ENCODE results near the gene TMEM130. TPM values are rescaled to one million over a fixed set of nuclear protein-coding genes. Genes with fewer than 3 reads are reported as not detected.

Gene TMEM130
- total RNA-seq, 1 experiment from 2014 or later = 2.1 TPM

- Histone ChIP-seq H3F3A (ENCODE audit: insufficient read depth, low read depth) (no peaks in the 10 kb centered on the region), H3K4me3 (no peak overlapping the region), H2AFZ (no peak overlapping the region), H3K4me2 (no peak overlapping the region), H3K79me2 (ENCODE audit: low read depth) (no peaks in the 10 kb centered on the region), H3K27ac (no peak overlapping the region), H3K36me3 (ENCODE audit: low read depth) (peaks cover 31% of the 10 kb centered on the region), H3K4me1 (replicated peaks; ENCODE audit: insufficient read depth) (no peaks in the 10 kb centered on the region), H3K9me2 (ENCODE audit: insufficient read depth) (no peaks in the 10 kb centered on the region), H3K9me3 (ENCODE audit: insufficient read depth, low read depth) (no peaks in the 10 kb centered on the region), H4K20me1 (ENCODE audit: insufficient read depth) (no peaks in the 10 kb centered on the region; the same call in 1 of the 2 replicates), H3K27me3 (ENCODE audit: insufficient read depth, low read depth) (no peaks in the 10 kb centered on the region)
- BruUV-seq (replicated peaks) = no TSS peak
- no peak for DNase-seq
- POLR2A ChIA-PET (ENCODE audit: unreplicated experiment) = no interaction called here
- CTCF ChIA-PET = no interaction called here
- TF ChIP-seq EZH2 (IDR thresholded peaks at IDR 0.05; ENCODE audit: low read depth) (no peak), CTCF (conservative IDR thresholded peaks at IDR 0.05) (no peak)
- intact Hi-C loops (cut with micrococcal nuclease; ENCODE audit: unreplicated experiment) = no loop called here
Measured at GRCh38 chr7:98909487-98909886, 39.7 kb upstream of the TMEM130 start.

GRCh38 chr7:98908585-98908984, 38.8 kb upstream of the TMEM130 start:
- Histone ChIP-seq H2AFZ (no peak overlapping the region), H3K9me3 (ENCODE audit: insufficient read depth, low read depth) (no peaks in the 10 kb centered on the region), H3K27ac (no peak overlapping the region), H3K4me1 (replicated peaks; ENCODE audit: insufficient read depth) (no peaks in the 10 kb centered on the region), H3K27me3 (ENCODE audit: insufficient read depth, low read depth) (no peaks in the 10 kb centered on the region), H4K20me1 (ENCODE audit: insufficient read depth) (no peaks in the 10 kb centered on the region; the same call in 1 of the 2 replicates), H3F3A (ENCODE audit: insufficient read depth, low read depth) (no peaks in the 10 kb centered on the region), H3K4me2 (no peak overlapping the region), H3K4me3 (no peak overlapping the region), H3K9me2 (ENCODE audit: insufficient read depth) (no peaks in the 10 kb centered on the region), H3K79me2 (ENCODE audit: low read depth) (no peaks in the 10 kb centered on the region), H3K36me3 (ENCODE audit: low read depth) (peaks cover 30% of the 10 kb centered on the region)
- ChIA-PET POLR2A (ENCODE audit: unreplicated experiment) (no interaction called here), CTCF (no interaction called here)
- no peak for TF ChIP-seq CTCF (conservative IDR thresholded peaks at IDR 0.05)
- intact Hi-C loops (cut with micrococcal nuclease; ENCODE audit: unreplicated experiment) = no loop called here
- DNase-seq = no peak
- no TSS peak for BruUV-seq (replicated peaks)

GRCh38 chr7:98907570-98907969, 37.8 kb upstream of the TMEM130 start:
- intact Hi-C loops (cut with micrococcal nuclease; ENCODE audit: unreplicated experiment) = no loop called here
- no peaks in the 10 kb centered on the region; the same call in 1 of the 2 replicates for H4K20me1 ChIP-seq (ENCODE audit: insufficient read depth)
- no peaks in the 10 kb centered on the region for H3K4me1 ChIP-seq (replicated peaks; ENCODE audit: insufficient read depth)
- H3K4me3 ChIP-seq = no peak overlapping the region
- no peak for TF ChIP-seq CTCF (conservative IDR thresholded peaks at IDR 0.05)
- TF ChIP-seq EZH2 (IDR thresholded peaks at IDR 0.05; ENCODE audit: low read depth) = no peak
- no peak overlapping the region for H3K4me2 ChIP-seq
- BruUV-seq (replicated peaks) = no TSS peak
- no peak overlapping the region for H2AFZ ChIP-seq
- POLR2A ChIA-PET (ENCODE audit: unreplicated experiment) = no interaction called here
- H3K27ac ChIP-seq = no peak overlapping the region
- peaks cover 24% of the 10 kb centered on the region for H3K36me3 ChIP-seq (ENCODE audit: low read depth)
- no peak for DNase-seq
- no peaks in the 10 kb centered on the region for H3K9me3 ChIP-seq (ENCODE audit: insufficient read depth, low read depth)
- H3K9me2 ChIP-seq (ENCODE audit: insufficient read depth) = no peaks in the 10 kb centered on the region
- CTCF ChIA-PET = interaction anchor here (0.7 kb wide), 1 partner anchor 121 kb away, joined by 4 read pairs; no protein-coding TSS in a partner anchor
- no peaks in the 10 kb centered on the region for H3F3A ChIP-seq (ENCODE audit: insufficient read depth, low read depth)
- H3K27me3 ChIP-seq (ENCODE audit: insufficient read depth, low read depth) = no peaks in the 10 kb centered on the region
- H3K79me2 ChIP-seq (ENCODE audit: low read depth) = no peaks in the 10 kb centered on the region
